ENCODE measurements around the gene TIMELESS. TPM values are rescaled to one million over a fixed set of nuclear protein-coding genes. Genes with fewer than 3 reads are reported as not detected.
"Not testable (repeated sequence)": the region's sequence is repeated elsewhere in the genome, so short reads cannot be mapped to it uniquely, and the experiment has no call there.

The TIMELESS gene
- total RNA-seq = 2.2 TPM
- long read RNA-seq, full-length matches to known transcripts = 7 of 13 reads
- long read RNA-seq, partial matches to known transcripts = 2 of 13 reads
- long read RNA-seq, other reads (novel, unspliced or antisense) = 4 of 13 reads

- TF ChIP-seq, protein P1, sequence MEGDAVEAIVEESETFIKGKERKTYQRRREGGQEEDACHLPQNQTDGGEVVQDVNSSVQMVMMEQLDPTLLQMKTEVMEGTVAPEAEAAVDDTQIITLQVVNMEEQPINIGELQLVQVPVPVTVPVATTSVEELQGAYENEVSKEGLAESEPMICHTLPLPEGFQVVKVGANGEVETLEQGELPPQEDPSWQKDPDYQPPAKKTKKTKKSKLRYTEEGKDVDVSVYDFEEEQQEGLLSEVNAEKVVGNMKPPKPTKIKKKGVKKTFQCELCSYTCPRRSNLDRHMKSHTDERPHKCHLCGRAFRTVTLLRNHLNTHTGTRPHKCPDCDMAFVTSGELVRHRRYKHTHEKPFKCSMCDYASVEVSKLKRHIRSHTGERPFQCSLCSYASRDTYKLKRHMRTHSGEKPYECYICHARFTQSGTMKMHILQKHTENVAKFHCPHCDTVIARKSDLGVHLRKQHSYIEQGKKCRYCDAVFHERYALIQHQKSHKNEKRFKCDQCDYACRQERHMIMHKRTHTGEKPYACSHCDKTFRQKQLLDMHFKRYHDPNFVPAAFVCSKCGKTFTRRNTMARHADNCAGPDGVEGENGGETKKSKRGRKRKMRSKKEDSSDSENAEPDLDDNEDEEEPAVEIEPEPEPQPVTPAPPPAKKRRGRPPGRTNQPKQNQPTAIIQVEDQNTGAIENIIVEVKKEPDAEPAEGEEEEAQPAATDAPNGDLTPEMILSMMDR (IDR thresholded peaks at IDR 0.05; ENCODE audit: borderline replicate concordance) = peak; percentile 27
- Histone ChIP-seq H3K27me3 (ENCODE audit: low read depth) (peaks cover 6% of the 10 kb centered on the region), H3K9me3 (replicated peaks) (no peaks in the 10 kb centered on the region), H3K4me3 (peak within 1 kb of the TSS; percentile 85), H3K36me3 (no peaks in the 10 kb centered on the region), H3K27ac (replicated peaks) (peak within 1 kb of the TSS; percentile 90), H3K4me1 (peaks cover 20% of the 10 kb centered on the region)
- peak; percentile 87 for DNase-seq
- intact Hi-C loops (cut with micrococcal nuclease) = loop anchor here (10.0 kb wide), 1 partner anchor 84 kb away; the partner anchor contains the start of genes APOF and STAT2
Measured at GRCh38 chr12:56448860-56449621, at the start of gene TIMELESS. Gene TIMELESS, minus strand, starts transcription at chr12:56449426. Its CDS starts 15,256 bp downstream, at chr12:56434170.

- intact Hi-C loops (cut with micrococcal nuclease); H3K27me3 ChIP-seq (ENCODE audit: low read depth); DNase-seq; H3K4me1 ChIP-seq; H3K36me3 ChIP-seq; H3K27ac ChIP-seq (replicated peaks); H3K4me3 ChIP-seq; H3K9me3 ChIP-seq (replicated peaks): not testable (repeated sequence)
Measured at GRCh38 chr12:56498126-56498902, 49.1 kb upstream of the TIMELESS start.

DNA sequence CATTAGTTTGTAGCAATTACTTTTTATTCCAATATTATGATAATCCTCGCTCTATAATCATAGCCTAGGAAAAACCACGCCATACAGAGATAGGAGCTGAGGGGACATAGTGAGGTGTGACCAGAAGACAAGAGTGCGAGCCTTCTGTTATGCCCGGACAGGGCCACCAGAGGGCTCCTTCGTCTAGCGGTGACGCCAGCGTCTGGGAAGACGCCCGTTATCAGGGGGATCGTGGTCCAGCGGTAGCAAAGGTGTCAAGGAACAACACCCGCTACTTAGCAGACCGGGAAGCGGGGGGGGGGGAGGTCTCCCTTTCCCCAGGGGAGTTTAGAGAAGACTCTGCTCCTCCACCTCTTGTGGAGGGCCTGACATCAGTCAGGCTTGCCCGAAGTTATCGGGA is 47.5 kb upstream of the TIMELESS start:
- H3K27me3 ChIP-seq (ENCODE audit: low read depth); intact Hi-C loops (cut with micrococcal nuclease); H3K27ac ChIP-seq (replicated peaks); H3K9me3 ChIP-seq (replicated peaks); H3K4me1 ChIP-seq; H3K4me3 ChIP-seq; H3K36me3 ChIP-seq: not testable (repeated sequence)
- peak; percentile 46 for DNase-seq
- TF ChIP-seq, protein P1 (IDR thresholded peaks at IDR 0.05; ENCODE audit: borderline replicate concordance) = peak; percentile 53

DNA sequence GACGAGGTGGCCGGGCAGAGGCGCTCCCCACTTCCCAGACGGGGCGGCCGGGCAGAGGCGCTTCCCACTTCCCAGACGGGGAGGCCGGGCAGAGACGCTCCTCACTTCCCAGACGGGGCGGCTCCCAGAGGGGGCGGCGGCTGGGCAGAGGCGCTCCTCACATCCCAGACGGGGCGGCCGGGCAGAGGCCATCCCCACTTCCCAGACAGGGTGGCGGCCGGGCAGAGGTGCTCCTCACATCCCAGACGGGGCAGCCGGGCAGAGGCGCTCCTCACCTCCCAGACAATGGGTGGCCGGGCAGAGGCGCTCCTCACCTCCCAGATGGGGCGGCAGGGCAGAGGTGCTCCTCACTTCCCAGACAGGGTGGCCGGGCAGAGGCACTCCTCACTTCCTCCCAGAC is 45.3 kb upstream of the TIMELESS start:
- H3K27me3 ChIP-seq (ENCODE audit: low read depth); H3K4me3 ChIP-seq; H3K36me3 ChIP-seq; H3K4me1 ChIP-seq; H3K27ac ChIP-seq (replicated peaks); H3K9me3 ChIP-seq (replicated peaks); intact Hi-C loops (cut with micrococcal nuclease); DNase-seq: not testable (repeated sequence)

- H3K4me3 ChIP-seq; intact Hi-C loops (cut with micrococcal nuclease); H3K27me3 ChIP-seq (ENCODE audit: low read depth): not testable (repeated sequence)
Measured at GRCh38 chr12:56494106-56494415, 44.8 kb upstream of the TIMELESS start.

GRCh38 chr12:56493409-56494105 is 44.3 kb upstream of the TIMELESS start:
- H3K4me1 ChIP-seq; H3K27ac ChIP-seq (replicated peaks); H3K27me3 ChIP-seq (ENCODE audit: low read depth); intact Hi-C loops (cut with micrococcal nuclease); H3K9me3 ChIP-seq (replicated peaks); H3K36me3 ChIP-seq; DNase-seq; H3K4me3 ChIP-seq: not testable (repeated sequence)

More at GRCh38 chr12:56494106-56494415, 44.8 kb upstream of the TIMELESS start:
- not testable (repeated sequence) for H3K4me1 ChIP-seq; H3K36me3 ChIP-seq; H3K9me3 ChIP-seq (replicated peaks); H3K27ac ChIP-seq (replicated peaks); DNase-seq

DNA sequence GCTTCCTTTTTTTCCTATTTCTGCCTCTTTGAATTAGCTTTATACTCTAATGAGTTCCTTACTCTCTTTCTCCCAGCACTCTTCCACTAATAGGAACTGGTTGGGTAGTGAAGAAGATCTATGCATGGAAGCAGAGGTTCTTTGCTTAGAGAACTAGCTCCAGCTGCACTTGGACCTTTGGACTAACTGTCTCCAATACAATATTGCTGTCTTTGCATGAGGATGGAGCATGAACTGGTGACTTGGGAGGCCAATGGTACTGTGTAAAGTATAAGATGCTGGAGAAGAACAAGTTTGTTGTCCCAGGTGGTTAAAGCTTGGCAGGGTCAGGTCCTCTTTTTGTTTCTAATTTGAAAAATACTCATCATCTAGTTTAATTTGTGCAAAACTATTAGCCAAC is 41.1 kb upstream of the TIMELESS start:
- Histone ChIP-seq H3K4me3 (no peak overlapping the region), H3K4me1 (peaks cover 20% of the 10 kb centered on the region), H3K9me3 (replicated peaks) (peaks cover 3% of the 10 kb centered on the region), H3K27me3 (ENCODE audit: low read depth) (no peaks in the 10 kb centered on the region), H3K36me3 (no peaks in the 10 kb centered on the region), H3K27ac (replicated peaks) (no peak overlapping the region)
- DNase-seq = no peak
- TF ChIP-seq, protein P1 (IDR thresholded peaks at IDR 0.05; ENCODE audit: borderline replicate concordance) = no peak
- intact Hi-C loops (cut with micrococcal nuclease) = no loop called here

All from left ventricle myocardium inferior (tissue), 1 donor.